SJCRH30 (cell line): Measurements from ENCODE around the gene CARHSP1. TPM values are rescaled to one million over a fixed set of nuclear protein-coding genes. Genes with fewer than 3 reads are reported as not detected.
"Not testable (repeated sequence)": the region's sequence is repeated elsewhere in the genome, so short reads cannot be mapped to it uniquely, and the experiment has no call there.

Experiments used
- DNase-seq, 2 experiments: peaks; one replicate each; pipeline ENCODE4 v3.0.0-alpha.2; 2015 to 2020
- H3K27ac ChIP-seq: fragments of 250-450 bp; sonication (Bioruptor Pico); 2 replicates; pipeline ENCODE4 v1.5.1; 2020; ENCODE audit warnings: mild to moderate bottlenecking, moderate library complexity
- H3K27me3 ChIP-seq: fragments of 250-450 bp; sonication (Bioruptor Pico); 2 replicates; pipeline ENCODE4 v1.5.1; 2020; ENCODE audit warnings: mild to moderate bottlenecking, moderate library complexity
- H3K36me3 ChIP-seq: fragments of 250-450 bp; sonication (Bioruptor Pico); 2 replicates; pipeline ENCODE4 v1.5.1; 2020; ENCODE audit warnings: mild to moderate bottlenecking, moderate library complexity
- H3K4me1 ChIP-seq: fragments of 250-450 bp; sonication (Bioruptor Pico); 2 replicates; pipeline ENCODE4 v1.5.1; 2020; ENCODE audit warnings: mild to moderate bottlenecking, moderate library complexity
- H3K4me3 ChIP-seq: fragments of 250-450 bp; sonication (Bioruptor Pico); 2 replicates; pipeline ENCODE4 v1.5.1; 2020; ENCODE audit warnings: mild to moderate bottlenecking, moderate library complexity
- H3K9me3 ChIP-seq: fragments of 250-450 bp; sonication (Bioruptor Pico); replicated peaks from 2 replicates; pipeline ENCODE4 v1.5.1; 2020; ENCODE audit warnings: mild to moderate bottlenecking, moderate library complexity
- total RNA-seq: library from RNA; depleted of rRNA; stranded (reverse); fragments of >200 nt; shearing (Covaris generic); gene quantifications from 2 replicates; pipeline ENCODE4 v1.2.3, GENCODE V29; 2014

CARHSP1 gene
- total RNA-seq, 1 experiment from 2014 or later: 196 TPM

GRCh38 chr16:8847145-8847544, 21.7 kb downstream of the CARHSP1 start:
- no peak for DNase-seq
- Histone ChIP-seq H3K27me3 (no peaks in the 10 kb centered on the region), H3K9me3 (no peaks in the 10 kb centered on the region), H3K4me3 (no peak overlapping the region), H3K4me1 (peaks cover 5% of the 10 kb centered on the region; the same call in 1 of the 2 replicates), H3K36me3 (peaks cover 33% of the 10 kb centered on the region), H3K27ac (no peak overlapping the region)

- Histone ChIP-seq H3K36me3 (peaks cover 29% of the 10 kb centered on the region), H3K9me3 (no peaks in the 10 kb centered on the region), H3K27me3 (no peaks in the 10 kb centered on the region), H3K4me3 (no peak overlapping the region), H3K27ac (no peak overlapping the region), H3K4me1 (peaks cover 5% of the 10 kb centered on the region; the same call in 1 of the 2 replicates)
- no peak for DNase-seq
These were observed 22.3 kb downstream of the CARHSP1 start for GRCh38 chr16:8846401-8846932.

- Histone ChIP-seq H3K4me3 (no peak overlapping the region), H3K27ac (no peak overlapping the region), H3K36me3 (peaks cover 22% of the 10 kb centered on the region), H3K4me1 (peaks cover 4% of the 10 kb centered on the region; the same call in 1 of the 2 replicates), H3K9me3 (no peaks in the 10 kb centered on the region), H3K27me3 (no peaks in the 10 kb centered on the region)
- no peak for DNase-seq
These were observed 23.0 kb downstream of the CARHSP1 start for GRCh38 chr16:8845699-8846298.

GRCh38 chr16:8843296-8843695, 25.5 kb downstream of the CARHSP1 start:
- H3K27me3 ChIP-seq, H3K4me1 ChIP-seq, H3K9me3 ChIP-seq, H3K27ac ChIP-seq, DNase-seq, H3K4me3 ChIP-seq, H3K36me3 ChIP-seq: not testable (repeated sequence)

GRCh38 chr16:8842016-8842415, 26.8 kb downstream of the CARHSP1 start:
- not testable (repeated sequence) for H3K4me1 ChIP-seq, H3K36me3 ChIP-seq, H3K4me3 ChIP-seq, H3K27me3 ChIP-seq, H3K9me3 ChIP-seq, DNase-seq, H3K27ac ChIP-seq

GRCh38 chr16:8837594-8837993, 31.2 kb downstream of the CARHSP1 start:
- H3K9me3 ChIP-seq, H3K27me3 ChIP-seq, DNase-seq: not testable (repeated sequence)

GRCh38 chr16:8836797-8837196, 32.0 kb downstream of the CARHSP1 start:
- H3K9me3 ChIP-seq, H3K36me3 ChIP-seq, H3K27ac ChIP-seq, H3K4me1 ChIP-seq, DNase-seq, H3K4me3 ChIP-seq, H3K27me3 ChIP-seq: not testable (repeated sequence)

More at GRCh38 chr16:8837594-8837993, 31.2 kb downstream of the CARHSP1 start:
- H3K27ac ChIP-seq, H3K4me1 ChIP-seq, H3K4me3 ChIP-seq, H3K36me3 ChIP-seq: not testable (repeated sequence)

- Histone ChIP-seq H3K27me3 (no peaks in the 10 kb centered on the region), H3K36me3 (peaks cover 15% of the 10 kb centered on the region; the same call in 1 of the 2 replicates), H3K4me3 (no peak overlapping the region), H3K27ac (no peak overlapping the region), H3K4me1 (no peaks in the 10 kb centered on the region), H3K9me3 (no peaks in the 10 kb centered on the region)
- DNase-seq: no peak
These were observed 36.1 kb downstream of the CARHSP1 start for GRCh38 chr16:8832717-8833105.

GRCh38 chr16:8831871-8832716, 36.7 kb downstream of the CARHSP1 start:
- Histone ChIP-seq H3K36me3 (peaks cover 15% of the 10 kb centered on the region; the same call in 1 of the 2 replicates), H3K4me3 (no peak overlapping the region), H3K27me3 (no peaks in the 10 kb centered on the region), H3K9me3 (no peaks in the 10 kb centered on the region), H3K27ac (no peak overlapping the region), H3K4me1 (no peaks in the 10 kb centered on the region)
- DNase-seq: no peak

- H3K36me3 ChIP-seq: peaks cover 17% of the 10 kb centered on the region
- H3K27me3 ChIP-seq: no peaks in the 10 kb centered on the region
- no peak overlapping the region for H3K27ac ChIP-seq
These were observed 37.4 kb downstream of the CARHSP1 start for GRCh38 chr16:8831450-8831849.

GRCh38 chr16:8828541-8829165, 40.2 kb downstream of the CARHSP1 start:
- Histone ChIP-seq H3K36me3 (peaks cover 28% of the 10 kb centered on the region), H3K9me3 (no peaks in the 10 kb centered on the region), H3K27me3 (no peaks in the 10 kb centered on the region), H3K4me3 (no peak overlapping the region), H3K4me1 (no peaks in the 10 kb centered on the region), H3K27ac (no peak overlapping the region)
- DNase-seq: no peak

More at GRCh38 chr16:8831450-8831849, 37.4 kb downstream of the CARHSP1 start:
- Histone ChIP-seq H3K9me3 (no peaks in the 10 kb centered on the region), H3K4me3 (no peak overlapping the region), H3K4me1 (no peaks in the 10 kb centered on the region)
- no peak for DNase-seq

- Histone ChIP-seq H3K9me3 (no peaks in the 10 kb centered on the region), H3K4me3 (no peak overlapping the region), H3K27me3 (no peaks in the 10 kb centered on the region), H3K4me1 (no peaks in the 10 kb centered on the region), H3K36me3 (peaks cover 32% of the 10 kb centered on the region), H3K27ac (no peak overlapping the region)
- DNase-seq: no peak
These were observed 42.4 kb downstream of the CARHSP1 start for GRCh38 chr16:8826278-8826879.

- Histone ChIP-seq H3K9me3 (no peaks in the 10 kb centered on the region), H3K27me3 (no peaks in the 10 kb centered on the region), H3K4me1 (no peaks in the 10 kb centered on the region), H3K27ac (no peak overlapping the region), H3K4me3 (no peak overlapping the region), H3K36me3 (peaks cover 39% of the 10 kb centered on the region)
- DNase-seq: no peak
These were observed 46.4 kb downstream of the CARHSP1 start for GRCh38 chr16:8822403-8822802.

GRCh38 chr16:8819411-8820034, 49.3 kb downstream of the CARHSP1 start:
- Histone ChIP-seq H3K9me3 (no peaks in the 10 kb centered on the region), H3K4me3 (no peak overlapping the region), H3K36me3 (peaks cover 44% of the 10 kb centered on the region), H3K27ac (no peak overlapping the region), H3K4me1 (no peaks in the 10 kb centered on the region), H3K27me3 (no peaks in the 10 kb centered on the region)
- DNase-seq: no peak
